ENCODE data around the gene ZNF598.

Gene ZNF598

GRCh38 chr16:1949507-1949906 lies 60.1 kb downstream of the ZNF598 start:
- no peak overlapping the region for H3K27ac ChIP-seq
- TF ChIP-seq EZH2 (IDR thresholded peaks at IDR 0.05): no peak
- no peak overlapping the region for H3K9ac ChIP-seq (ENCODE audit: insufficient read length)
- no peak overlapping the region for H3K4me3 ChIP-seq
- DNase-seq (ENCODE audit: low read depth, low spot score): no peak
- H3K9me3 ChIP-seq (ENCODE audit: low read depth, low read length): no peaks in the 10 kb centered on the region
- no peaks in the 10 kb centered on the region for H3K36me3 ChIP-seq (ENCODE audit: insufficient read depth, low read length)

All from SK-N-MC (cell line).